Measurements from ENCODE around the gene EFCAB12. TPM values are rescaled to one million over a fixed set of nuclear protein-coding genes. Genes with fewer than 3 reads are reported as not detected.
"Not testable (repeated sequence)": the region's sequence is repeated elsewhere in the genome, so short reads cannot be mapped to it uniquely, and the experiment has no call there.

Gene EFCAB12
- total and polyA plus RNA-seq, 8 donors: 0.47 to 5.7 (median 3.7) TPM

GRCh38 chr3:129413687-129414506 is 14.5 kb downstream of the EFCAB12 start:
- no peaks in the 10 kb centered on the region for H3K9me3 ChIP-seq
- TF ChIP-seq, protein P1, sequence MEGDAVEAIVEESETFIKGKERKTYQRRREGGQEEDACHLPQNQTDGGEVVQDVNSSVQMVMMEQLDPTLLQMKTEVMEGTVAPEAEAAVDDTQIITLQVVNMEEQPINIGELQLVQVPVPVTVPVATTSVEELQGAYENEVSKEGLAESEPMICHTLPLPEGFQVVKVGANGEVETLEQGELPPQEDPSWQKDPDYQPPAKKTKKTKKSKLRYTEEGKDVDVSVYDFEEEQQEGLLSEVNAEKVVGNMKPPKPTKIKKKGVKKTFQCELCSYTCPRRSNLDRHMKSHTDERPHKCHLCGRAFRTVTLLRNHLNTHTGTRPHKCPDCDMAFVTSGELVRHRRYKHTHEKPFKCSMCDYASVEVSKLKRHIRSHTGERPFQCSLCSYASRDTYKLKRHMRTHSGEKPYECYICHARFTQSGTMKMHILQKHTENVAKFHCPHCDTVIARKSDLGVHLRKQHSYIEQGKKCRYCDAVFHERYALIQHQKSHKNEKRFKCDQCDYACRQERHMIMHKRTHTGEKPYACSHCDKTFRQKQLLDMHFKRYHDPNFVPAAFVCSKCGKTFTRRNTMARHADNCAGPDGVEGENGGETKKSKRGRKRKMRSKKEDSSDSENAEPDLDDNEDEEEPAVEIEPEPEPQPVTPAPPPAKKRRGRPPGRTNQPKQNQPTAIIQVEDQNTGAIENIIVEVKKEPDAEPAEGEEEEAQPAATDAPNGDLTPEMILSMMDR (IDR thresholded peaks at IDR 0.05): no peak
- peak overlapping the region; percentile 30 to 37 for H3K27ac ChIP-seq
- H3K4me3 ChIP-seq: no peak overlapping the region
- no peaks in the 10 kb centered on the region for H3K4me1 ChIP-seq
- H3K27me3 ChIP-seq: no peaks in the 10 kb centered on the region
- no peaks in the 10 kb centered on the region for H3K36me3 ChIP-seq
- peak in 1 of 4 donors; percentile 52 for DNase-seq
- ATAC-seq: peak; percentile 47
- intact Hi-C loops (cut with DNase I): no loop called here

- H3K27me3 ChIP-seq; intact Hi-C loops (cut with DNase I); H3K4me1 ChIP-seq; H3K4me3 ChIP-seq; H3K36me3 ChIP-seq; DNase-seq; ATAC-seq; H3K9me3 ChIP-seq: not testable (repeated sequence)
- peak overlapping the region in 1 of 2 donors; percentile 30 for H3K27ac ChIP-seq
Measured at GRCh38 chr3:129413238-129413637, 15.2 kb downstream of the EFCAB12 start.

- Histone ChIP-seq H3K9me3 (no peaks in the 10 kb centered on the region), H3K27ac (no peak overlapping the region), H3K27me3 (no peaks in the 10 kb centered on the region), H3K4me1 (no peaks in the 10 kb centered on the region), H3K36me3 (no peaks in the 10 kb centered on the region), H3K4me3 (no peak overlapping the region)
- TF ChIP-seq, protein P1 (IDR thresholded peaks at IDR 0.05): no peak
- DNase-seq (no peak), ATAC-seq (no peak)
- intact Hi-C loops (cut with DNase I): no loop called here
Measured at GRCh38 chr3:129412542-129413198, 15.8 kb downstream of the EFCAB12 start.

GRCh38 chr3:129410971-129411370 is 17.5 kb downstream of the EFCAB12 start:
- H3K27ac ChIP-seq: no peak overlapping the region
- H3K9me3 ChIP-seq: no peaks in the 10 kb centered on the region
- intact Hi-C loops (cut with DNase I): no loop called here
- no peak overlapping the region for H3K4me3 ChIP-seq
- no peaks in the 10 kb centered on the region for H3K27me3 ChIP-seq
- H3K4me1 ChIP-seq: no peaks in the 10 kb centered on the region
- ATAC-seq (no peak), DNase-seq (no peak)
- no peaks in the 10 kb centered on the region for H3K36me3 ChIP-seq
- TF ChIP-seq, protein P1 (IDR thresholded peaks at IDR 0.05): no peak

GRCh38 chr3:129409541-129409940 is 18.9 kb downstream of the EFCAB12 start:
- no peak overlapping the region for H3K27ac ChIP-seq
- peak in 2 of 4 donors; percentile 71 to 76 for DNase-seq
- no peaks in the 10 kb centered on the region for H3K4me1 ChIP-seq
- no peaks in the 10 kb centered on the region for H3K36me3 ChIP-seq
- no peaks in the 10 kb centered on the region for H3K9me3 ChIP-seq
- ATAC-seq: no peak
- intact Hi-C loops (cut with DNase I): no loop called here
- TF ChIP-seq, protein P1 (IDR thresholded peaks at IDR 0.05): no peak
- no peak overlapping the region for H3K4me3 ChIP-seq
- no peaks in the 10 kb centered on the region for H3K27me3 ChIP-seq

All from left lung (tissue), 10 donors.